Tibial artery (tissue), 4 donors: ENCODE results near the gene USP3.

ENCODE experiments used
- DNase-seq, 2 donors: peaks; one replicate each; pipeline ENCODE4 v3.0.0-alpha.2; 2019
- H3K27ac ChIP-seq, 2 donors: fragments of 200-600 bp; sonication (generic) in 1 of 2; 1 replicate in 1 of 2; 2 replicates in 1 of 2; pipeline ENCODE4 v1.5.1; 2018 to 2019; ENCODE audit warnings: mild to moderate bottlenecking in 1 of 2
- H3K27me3 ChIP-seq, 2 donors: fragments of 200-600 bp; sonication (generic) in 1 of 2; one replicate each; pipeline versions ENCODE4 v1.5.1 to v1.6.0; 2016 to 2019
- H3K36me3 ChIP-seq, 3 donors: fragments of 200-600 bp; sonication (generic) in 2 of 3; one replicate each; pipeline ENCODE4 v1.5.1; 2016 to 2019; ENCODE audit warnings: mild to moderate bottlenecking in 2 of 3
- H3K4me1 ChIP-seq, 4 donors: fragments of 200-600 bp; sonication (generic) in 2 of 4; 1 replicate in 3 of 4; 2 replicates in 1 of 4; pipeline ENCODE4 v1.5.1; 2016 to 2019
- H3K4me3 ChIP-seq, 2 donors: fragments of 200-600 bp; sonication (generic) in 1 of 2; 1 replicate in 1 of 2; 2 replicates in 1 of 2; pipeline ENCODE4 v1.5.1; 2018 to 2019; ENCODE audit warnings: mild to moderate bottlenecking in 2 of 2
- H3K9me3 ChIP-seq, 3 donors: fragments of 200-600 bp; sonication (generic) in 1 of 3; one replicate each; pipeline ENCODE4 v1.5.1; 2016 to 2019
- intact Hi-C: fragments of 100-400 bp; cut with DNase I; formaldehyde crosslinking; loops from one replicate; pipeline ENCODE4 v1.15.0; 2023; ENCODE audit warnings: low total_unique reads
- TF ChIP-seq, protein P1 (sequence below), 2 experiments: fragments of 200-600 bp in 1 of 2; fragments of 450-650 bp in 1 of 2; IDR thresholded peaks; one replicate each; pipeline ENCODE4 v1.5.1; 2017 to 2019; ENCODE audit warnings: antibody characterized with exemption in 2 of 2, mild to moderate bottlenecking in 1 of 2, moderate library complexity in 1 of 2

USP3 gene

DNA sequence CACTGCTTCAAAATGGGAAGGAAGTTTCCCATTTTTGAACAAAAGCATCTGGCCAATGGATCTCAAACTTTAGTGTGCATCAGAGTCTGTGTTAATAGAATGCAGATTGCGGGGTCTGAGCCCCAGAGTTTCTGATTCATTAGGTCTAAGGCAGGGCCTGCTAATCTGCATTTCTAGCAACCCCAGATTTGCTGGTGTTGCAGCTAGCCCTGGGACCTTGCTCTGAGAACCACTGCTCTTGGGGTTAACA, 30.7 kb upstream of the USP3 start:
- H3K27me3 ChIP-seq, result no peaks in the 10 kb centered on the region
- no peaks in the 10 kb centered on the region for H3K36me3 ChIP-seq
- intact Hi-C loops, result no loop called here
- no peak overlapping the region for H3K27ac ChIP-seq
- H3K4me3 ChIP-seq, result no peak overlapping the region
- TF ChIP-seq, protein P1, sequence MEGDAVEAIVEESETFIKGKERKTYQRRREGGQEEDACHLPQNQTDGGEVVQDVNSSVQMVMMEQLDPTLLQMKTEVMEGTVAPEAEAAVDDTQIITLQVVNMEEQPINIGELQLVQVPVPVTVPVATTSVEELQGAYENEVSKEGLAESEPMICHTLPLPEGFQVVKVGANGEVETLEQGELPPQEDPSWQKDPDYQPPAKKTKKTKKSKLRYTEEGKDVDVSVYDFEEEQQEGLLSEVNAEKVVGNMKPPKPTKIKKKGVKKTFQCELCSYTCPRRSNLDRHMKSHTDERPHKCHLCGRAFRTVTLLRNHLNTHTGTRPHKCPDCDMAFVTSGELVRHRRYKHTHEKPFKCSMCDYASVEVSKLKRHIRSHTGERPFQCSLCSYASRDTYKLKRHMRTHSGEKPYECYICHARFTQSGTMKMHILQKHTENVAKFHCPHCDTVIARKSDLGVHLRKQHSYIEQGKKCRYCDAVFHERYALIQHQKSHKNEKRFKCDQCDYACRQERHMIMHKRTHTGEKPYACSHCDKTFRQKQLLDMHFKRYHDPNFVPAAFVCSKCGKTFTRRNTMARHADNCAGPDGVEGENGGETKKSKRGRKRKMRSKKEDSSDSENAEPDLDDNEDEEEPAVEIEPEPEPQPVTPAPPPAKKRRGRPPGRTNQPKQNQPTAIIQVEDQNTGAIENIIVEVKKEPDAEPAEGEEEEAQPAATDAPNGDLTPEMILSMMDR (IDR thresholded peaks at IDR 0.05), result no peak
- H3K4me1 ChIP-seq, result peaks cover 0 to 20% (median 7%) of the 10 kb centered on the region in 4 donors
- H3K9me3 ChIP-seq, result no peaks in the 10 kb centered on the region
- DNase-seq, result no peak

DNA sequence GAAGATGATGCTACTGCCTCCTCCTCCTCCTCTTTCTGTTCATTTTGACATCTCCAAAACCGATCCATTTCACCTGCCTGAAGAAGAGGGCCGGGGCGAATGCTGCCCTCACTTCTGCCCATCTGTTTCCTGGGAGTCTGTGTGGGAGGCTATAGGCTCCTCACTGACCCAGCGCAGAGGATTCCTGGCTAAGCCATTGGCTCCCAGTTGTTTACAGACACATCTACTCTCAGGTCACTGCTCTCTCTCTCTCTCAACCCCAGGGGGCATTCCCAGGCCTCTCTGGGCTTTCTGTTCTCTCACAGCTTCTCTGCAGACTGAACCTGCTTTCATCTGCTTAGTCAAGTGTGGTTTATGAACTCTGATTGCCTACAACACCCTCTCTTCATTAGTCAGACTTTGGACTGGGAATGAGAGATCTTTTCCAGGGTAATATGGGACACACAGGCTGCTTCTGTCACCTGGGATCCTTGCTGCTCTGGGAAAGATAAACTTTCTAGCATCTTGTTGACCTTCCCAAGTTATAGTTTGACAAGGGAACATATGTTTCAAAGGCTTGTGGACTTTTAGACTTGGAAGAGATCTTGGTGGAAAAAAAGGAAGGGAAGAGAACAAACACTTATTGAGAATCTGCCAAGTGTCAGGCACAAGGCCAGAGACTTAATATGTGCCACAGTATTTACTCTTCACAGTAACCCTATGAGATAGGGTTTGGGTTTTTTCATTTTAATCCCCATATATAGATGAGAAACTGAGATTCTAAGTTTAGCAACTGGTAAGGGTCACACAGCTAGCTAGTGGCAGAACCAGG, 30.2 kb upstream of the USP3 start:
- Histone ChIP-seq H3K27me3 (no peaks in the 10 kb centered on the region), H3K4me3 (no peak overlapping the region), H3K27ac (peak overlapping the region in 1 of 2 donors; percentile 5), H3K4me1 (peaks cover 0 to 20% (median 7%) of the 10 kb centered on the region in 4 donors), H3K9me3 (no peaks in the 10 kb centered on the region), H3K36me3 (no peaks in the 10 kb centered on the region)
- TF ChIP-seq, protein P1 (IDR thresholded peaks at IDR 0.05), result no peak
- no peak for DNase-seq
- intact Hi-C loops, result no loop called here

DNA sequence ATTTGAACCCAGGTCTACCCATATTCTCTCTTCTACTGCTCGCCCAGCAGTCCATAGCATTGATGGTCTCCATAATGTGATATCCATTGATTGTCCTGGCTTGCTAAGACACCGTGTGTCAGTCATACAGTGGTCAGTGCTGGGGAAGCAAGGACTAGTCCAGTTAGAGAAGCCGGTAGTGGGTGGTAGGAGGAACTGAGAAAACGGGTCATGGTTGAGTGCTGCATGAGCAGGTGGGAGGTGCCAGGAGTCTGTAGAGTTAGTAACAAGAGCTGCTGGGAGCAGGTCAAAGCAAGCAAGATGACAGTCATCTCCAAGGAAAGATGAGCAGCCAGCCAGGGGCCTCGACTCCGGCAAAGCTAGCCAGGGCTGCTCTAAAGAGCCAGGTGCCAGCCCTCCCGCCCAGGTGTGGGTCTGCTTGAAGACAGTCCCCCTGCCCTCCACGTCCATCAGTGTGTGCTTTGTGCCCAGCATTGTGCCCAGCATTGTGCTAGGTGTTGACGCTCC, 29.5 kb upstream of the USP3 start:
- no peak for DNase-seq
- Histone ChIP-seq H3K9me3 (no peaks in the 10 kb centered on the region), H3K36me3 (no peaks in the 10 kb centered on the region), H3K4me1 (peaks cover 0 to 20% (median 7%) of the 10 kb centered on the region in 4 donors), H3K27ac (no peak overlapping the region), H3K27me3 (no peaks in the 10 kb centered on the region), H3K4me3 (no peak overlapping the region)
- TF ChIP-seq, protein P1 (IDR thresholded peaks at IDR 0.05), result no peak
- intact Hi-C loops, result no loop called here

DNA sequence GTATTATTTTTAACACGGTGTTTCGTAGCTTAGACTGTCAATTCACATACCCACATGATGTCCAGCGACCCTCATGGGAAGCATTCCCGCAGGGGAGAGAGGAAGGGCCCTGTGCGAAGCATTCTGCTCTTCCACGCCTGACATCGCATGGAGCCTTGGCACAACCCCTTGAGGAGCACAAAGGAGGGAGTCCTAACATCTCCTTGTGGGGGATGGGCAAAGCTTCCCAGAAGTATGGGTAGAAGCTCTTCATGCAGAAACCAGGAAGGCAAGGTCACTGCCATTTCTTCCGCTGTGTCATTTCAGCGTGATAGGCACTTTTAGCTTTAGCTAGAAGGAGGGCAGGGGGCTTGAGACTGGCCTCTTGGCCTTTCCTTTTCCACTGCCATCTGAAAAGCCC, 28.7 kb upstream of the USP3 start:
- TF ChIP-seq, protein P1 (IDR thresholded peaks at IDR 0.05), result no peak
- intact Hi-C loops, result no loop called here
- Histone ChIP-seq H3K27ac (no peak overlapping the region), H3K27me3 (no peaks in the 10 kb centered on the region), H3K4me3 (no peak overlapping the region), H3K4me1 (peaks cover 0 to 20% (median 7%) of the 10 kb centered on the region in 4 donors), H3K36me3 (no peaks in the 10 kb centered on the region), H3K9me3 (no peaks in the 10 kb centered on the region)
- no peak for DNase-seq

DNA sequence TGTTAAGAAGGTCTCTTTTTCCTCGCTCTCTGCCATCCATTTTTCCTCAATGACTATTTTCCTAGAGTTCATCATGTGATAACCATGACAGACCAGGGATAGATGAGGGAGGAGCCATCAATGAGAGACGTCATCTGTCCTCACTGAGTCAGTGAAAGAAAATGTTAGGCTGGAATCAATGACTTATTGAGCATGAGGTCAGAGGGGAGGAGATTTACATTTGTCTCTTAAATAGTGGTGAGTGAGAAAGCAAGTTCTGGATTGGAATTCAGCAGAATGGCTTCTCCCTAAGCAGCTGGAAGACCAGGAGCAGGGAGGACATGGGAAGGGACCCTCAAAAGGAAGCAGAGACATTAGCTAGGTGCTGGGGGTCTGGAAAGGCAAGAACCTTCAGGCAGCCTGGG, 28.2 kb upstream of the USP3 start:
- TF ChIP-seq, protein P1 (IDR thresholded peaks at IDR 0.05), result no peak
- no peak overlapping the region for H3K4me3 ChIP-seq
- intact Hi-C loops, result no loop called here
- H3K27me3 ChIP-seq, result no peaks in the 10 kb centered on the region
- H3K36me3 ChIP-seq, result no peaks in the 10 kb centered on the region
- H3K27ac ChIP-seq, result no peak overlapping the region
- peaks cover 0 to 20% (median 7%) of the 10 kb centered on the region in 4 donors for H3K4me1 ChIP-seq
- DNase-seq, result no peak
- no peaks in the 10 kb centered on the region for H3K9me3 ChIP-seq
